ENCODE results near the gene PRKCH.
A peak's percentile ranks its signal among the peaks of the same experiment; 100 is the strongest.

The PRKCH gene

DNA sequence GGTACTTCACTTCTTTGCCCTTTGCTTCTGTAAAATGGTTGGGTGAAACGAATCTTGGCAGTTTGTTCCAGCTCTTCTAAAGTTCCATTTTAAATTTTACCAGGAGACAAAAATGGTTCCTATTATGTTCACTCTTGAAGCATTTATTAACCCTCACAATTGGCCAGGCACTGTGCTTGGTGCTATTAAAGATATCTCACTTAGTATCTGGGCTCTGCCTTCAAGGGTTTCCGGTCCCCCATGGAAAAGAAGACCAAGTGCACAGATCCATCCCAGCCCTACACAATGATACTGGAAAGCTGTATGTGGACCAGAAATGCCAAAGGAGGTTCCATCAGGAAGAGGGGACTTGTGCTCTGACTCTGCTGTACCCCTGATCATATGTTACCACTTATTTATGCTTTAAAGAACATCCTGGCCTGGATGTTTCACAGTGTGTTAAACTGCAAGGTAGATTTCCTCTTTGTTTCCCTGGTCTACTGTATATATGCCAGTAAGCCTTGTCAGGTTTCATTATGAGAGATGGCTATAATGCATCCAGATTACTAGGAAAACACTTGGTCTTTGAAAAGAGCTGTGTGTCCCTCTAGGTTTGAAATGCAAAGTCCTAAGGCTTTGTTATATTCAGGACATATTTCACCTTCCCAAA lies 154.8 kb downstream of the PRKCH start:
- DNase-seq (ENCODE audit: low read depth, low spot score) = no peak
- peak overlapping the region; percentile 24 for H3K4me3 ChIP-seq (ENCODE audit: low read length)

DNA sequence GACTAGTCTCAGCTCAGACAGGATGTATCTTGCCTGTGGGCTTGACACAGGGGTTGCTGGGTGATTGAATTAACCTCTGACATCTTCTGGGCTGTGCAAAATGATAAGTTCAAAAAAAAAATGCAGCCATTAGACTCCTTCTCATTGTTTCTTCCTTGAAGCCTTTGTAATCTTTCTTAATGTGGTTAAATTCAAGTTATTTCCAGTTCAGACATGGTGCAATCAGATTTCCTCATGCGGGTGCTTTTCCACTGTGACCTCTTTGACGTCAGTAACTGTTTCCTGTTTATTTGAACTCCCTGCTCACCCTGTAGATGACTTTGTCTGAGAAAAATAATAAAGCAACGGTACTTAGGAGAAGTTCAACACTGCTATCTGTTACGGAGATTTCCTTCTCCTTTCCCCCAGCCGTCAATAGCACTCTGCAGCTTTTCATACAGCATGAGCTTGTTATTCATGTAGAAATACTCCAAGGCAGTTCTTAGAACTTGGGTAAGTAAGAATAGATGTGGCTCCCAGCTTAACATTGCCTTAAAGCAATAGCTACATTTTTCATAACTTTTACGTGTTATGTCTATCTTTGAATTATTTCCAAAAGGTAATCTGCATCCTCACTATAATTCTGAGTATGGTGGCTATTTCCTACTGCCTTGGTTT lies 155.5 kb downstream of the PRKCH start:
- DNase-seq (ENCODE audit: low read depth, low spot score) = peak; percentile 95

DNA sequence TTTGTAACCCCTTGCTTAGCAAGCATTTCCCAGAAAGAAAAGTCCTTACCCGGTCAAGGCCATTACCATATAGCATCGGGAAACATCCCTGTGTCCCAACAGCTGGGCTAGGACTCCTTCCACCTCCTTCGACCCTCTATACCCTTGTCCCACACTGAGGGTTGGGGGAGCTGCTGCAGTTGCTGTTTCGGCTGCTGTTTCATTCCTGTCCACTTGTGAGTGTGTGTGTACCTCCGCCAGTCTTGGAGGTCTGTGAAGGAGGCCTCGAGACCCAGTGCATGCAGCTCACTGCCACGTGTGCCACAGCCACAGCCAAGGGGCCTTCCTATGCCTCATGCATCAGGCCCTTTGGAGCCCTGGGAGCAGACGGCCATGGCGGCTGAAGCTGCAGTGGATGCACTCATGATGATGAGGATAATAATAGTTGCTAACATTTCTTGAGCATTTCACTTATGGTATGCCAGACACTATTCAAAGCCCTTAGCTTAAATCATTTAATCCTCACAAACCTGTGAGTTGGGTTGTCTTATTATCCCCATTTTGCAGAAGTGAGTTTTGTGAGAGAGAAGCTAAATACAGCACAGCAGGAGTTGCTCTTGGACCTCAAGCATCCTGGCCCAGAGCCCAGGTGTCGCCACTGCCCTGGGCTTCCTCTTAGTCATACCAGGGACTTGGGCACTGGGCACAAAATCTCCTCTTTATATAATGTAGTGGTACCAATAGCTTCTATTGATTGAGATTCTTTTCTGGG lies 156.5 kb downstream of the PRKCH start:
- no peak for DNase-seq (ENCODE audit: low read depth, low spot score)
- no peak overlapping the region for H3K4me3 ChIP-seq (ENCODE audit: low read length)

More for the DNA sequence above, 155.5 kb downstream of the PRKCH start:
- peak overlapping the region; percentile 24 for H3K4me3 ChIP-seq (ENCODE audit: low read length)

DNA sequence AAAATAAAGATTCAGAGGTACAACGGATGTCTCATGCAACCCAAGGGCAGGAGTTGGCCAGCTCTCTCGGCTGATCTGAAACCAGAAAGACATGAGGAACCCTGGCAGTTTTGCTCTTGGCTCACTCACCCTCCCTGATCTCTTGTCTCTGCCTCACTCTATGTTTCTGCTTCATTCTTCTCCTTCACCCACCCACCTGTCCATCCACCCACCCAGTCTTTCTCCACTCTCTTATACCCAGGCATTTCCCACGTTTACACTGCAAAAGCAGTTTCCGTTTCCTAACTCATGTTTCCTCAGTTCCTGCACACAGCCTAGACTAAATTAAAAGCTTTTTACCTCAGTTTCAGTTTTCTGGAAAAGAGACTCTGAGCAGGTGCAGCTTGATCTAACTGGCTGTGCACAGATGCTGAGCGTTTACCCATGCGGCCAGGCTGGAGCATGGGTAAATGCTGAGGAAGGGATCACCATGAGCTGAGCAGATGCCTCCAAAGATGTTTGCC lies 157.6 kb downstream of the PRKCH start:
- peak overlapping the region; percentile 6 for H3K4me3 ChIP-seq (ENCODE audit: low read length)
- peak; percentile 65 for DNase-seq (ENCODE audit: low read depth, low spot score)

DNA sequence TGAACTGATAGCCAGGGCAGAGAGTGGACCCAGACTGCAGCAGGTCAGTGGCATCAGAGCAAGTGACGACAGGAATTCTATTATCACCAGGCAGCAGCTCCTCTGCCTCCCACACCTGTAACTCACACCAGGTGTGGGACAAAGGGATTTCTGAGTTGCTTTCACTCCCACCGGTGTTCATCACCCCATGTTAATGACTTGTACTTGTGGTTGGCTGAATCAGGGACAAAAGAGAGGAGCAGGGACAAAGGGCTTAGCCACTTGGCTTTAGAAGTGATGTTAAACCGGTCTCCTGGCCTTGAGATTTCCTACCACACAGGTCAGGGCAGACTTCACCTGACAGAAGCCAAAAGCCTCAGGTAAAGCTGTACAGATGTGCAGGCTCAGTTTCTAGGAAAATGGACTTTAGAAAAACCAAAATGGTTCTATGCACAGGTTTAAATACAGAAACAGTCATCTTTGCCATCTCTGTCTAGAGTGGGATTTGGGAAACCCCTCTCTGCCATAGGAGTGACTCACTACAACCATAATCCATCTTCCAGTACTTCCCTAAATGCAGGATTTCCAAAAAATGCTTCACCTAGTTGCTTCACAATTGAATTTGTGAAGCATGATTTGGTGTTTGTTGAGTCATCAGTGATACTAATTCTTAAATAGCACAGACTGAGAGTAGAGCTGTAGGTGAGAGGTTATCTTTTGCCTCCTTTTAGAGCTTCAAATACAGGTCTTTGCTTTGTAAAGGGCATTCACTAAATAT lies 158.5 kb downstream of the PRKCH start:
- no peak for DNase-seq (ENCODE audit: low read depth, low spot score)
- no peak overlapping the region for H3K4me3 ChIP-seq (ENCODE audit: low read length)

DNA sequence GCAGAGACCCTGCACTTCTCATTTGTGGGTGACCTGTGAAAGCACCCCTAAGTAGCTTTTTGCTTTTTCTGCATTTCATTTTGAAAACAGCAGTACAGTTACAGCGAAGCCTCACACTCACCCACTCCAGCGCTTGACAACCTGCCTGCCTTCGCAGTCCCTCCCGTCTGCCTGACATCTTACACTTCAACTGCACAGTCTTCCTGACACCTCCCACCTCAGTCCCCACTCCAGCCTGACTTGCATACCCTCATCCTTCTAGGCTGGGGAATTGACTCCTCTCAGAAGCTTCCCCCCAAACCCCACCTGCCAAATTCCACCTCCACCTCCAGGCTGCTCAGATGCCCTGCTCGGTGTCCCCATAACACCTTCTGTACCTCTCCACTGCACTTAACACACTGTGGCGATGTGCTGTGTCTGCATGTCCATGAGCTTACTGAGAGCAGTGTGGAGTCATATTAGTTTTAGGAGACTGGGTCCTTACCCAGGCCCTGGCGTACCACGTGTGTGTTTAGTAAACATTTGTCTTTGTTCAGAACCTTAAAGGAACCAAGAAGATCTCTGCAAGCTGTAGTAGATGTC lies 159.4 kb downstream of the PRKCH start:
- DNase-seq (ENCODE audit: low read depth, low spot score) = no peak
- H3K4me3 ChIP-seq (ENCODE audit: low read length) = no peak overlapping the region

DNA sequence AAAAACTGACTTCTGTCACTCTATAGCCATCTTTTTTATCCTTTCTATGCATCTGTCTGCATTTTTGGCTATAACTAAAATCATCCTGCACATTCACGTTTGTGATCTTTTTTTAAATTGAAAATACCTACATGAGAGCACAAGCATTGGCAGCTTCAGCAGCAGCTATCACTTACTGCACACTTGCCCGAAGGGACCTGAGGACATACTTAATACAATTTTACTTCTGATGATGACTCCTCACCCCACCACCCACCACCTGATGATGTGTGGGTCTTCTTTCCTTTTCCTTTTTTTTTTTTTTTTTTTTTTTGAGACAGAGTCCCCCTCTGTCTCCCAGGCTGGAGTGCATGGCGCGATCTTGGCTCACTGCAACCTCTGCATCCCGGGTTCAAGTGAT lies 160.3 kb downstream of the PRKCH start:
- H3K4me3 ChIP-seq (ENCODE audit: low read length) = no peak overlapping the region
- DNase-seq (ENCODE audit: low read depth, low spot score) = no peak

DNA sequence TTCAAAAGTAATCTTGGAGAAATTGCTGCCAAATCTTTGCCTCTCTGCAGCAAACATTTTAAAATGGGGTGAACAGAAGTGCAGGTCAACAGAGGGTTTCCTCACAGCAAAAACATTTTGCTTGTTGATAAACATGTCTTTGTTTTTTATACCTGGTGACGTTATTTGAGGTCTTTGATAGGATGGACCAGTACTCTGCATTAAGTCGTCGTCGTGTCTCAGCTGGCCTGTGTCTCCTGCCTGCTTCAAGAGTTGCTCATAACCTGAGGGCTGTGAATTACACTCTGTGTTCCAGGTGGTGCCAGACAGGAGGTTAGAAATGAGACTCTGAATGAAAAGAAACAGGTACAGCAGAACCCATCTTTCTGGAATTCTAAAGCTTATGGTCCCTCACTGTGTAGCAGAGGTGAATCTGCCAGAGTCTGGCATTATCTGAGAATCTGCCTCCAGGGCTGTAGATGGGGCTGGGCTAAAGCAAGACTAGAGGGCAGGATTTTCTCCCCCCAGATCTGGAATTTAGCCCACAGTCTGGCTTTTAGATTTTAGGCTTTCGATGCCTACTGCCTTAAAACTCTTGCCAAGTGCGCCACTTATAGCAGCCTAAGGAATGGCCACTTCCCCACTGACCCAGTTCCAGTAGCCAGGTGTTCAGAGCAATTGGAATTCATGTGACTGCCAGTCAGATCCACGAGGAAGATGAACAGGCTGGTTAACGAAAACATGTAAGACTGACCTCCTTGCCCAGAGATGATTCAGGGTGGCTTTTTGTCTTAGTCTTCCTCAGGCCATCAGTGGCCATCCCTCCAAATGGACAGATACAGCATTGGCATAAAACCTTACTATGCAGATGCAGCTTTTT lies 161.2 kb downstream of the PRKCH start:
- DNase-seq (ENCODE audit: low read depth, low spot score) = no peak

DNA sequence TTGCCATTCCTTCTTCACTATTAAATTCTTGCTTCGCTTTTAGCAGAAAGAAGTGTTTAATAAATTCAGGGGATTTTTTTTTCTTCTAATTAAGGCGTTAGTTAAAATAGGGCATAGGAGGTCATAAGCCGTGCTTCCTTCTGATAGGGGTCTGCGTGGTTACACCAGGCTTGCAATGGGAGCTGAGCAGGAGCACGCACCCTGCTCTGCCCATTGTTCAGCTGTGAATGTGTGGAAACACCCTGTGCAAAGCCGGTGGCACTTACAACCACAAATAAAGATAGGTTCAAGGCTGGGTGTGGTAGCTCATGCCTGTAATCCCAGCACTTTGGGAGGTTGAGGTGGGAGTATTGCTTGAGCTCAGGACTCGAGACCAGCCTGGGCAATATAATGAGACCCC lies 162.1 kb downstream of the PRKCH start:
- DNase-seq (ENCODE audit: low read depth, low spot score) = no peak
- no peak overlapping the region for H3K4me3 ChIP-seq (ENCODE audit: low read length)

More for the DNA sequence above, 161.2 kb downstream of the PRKCH start:
- H3K4me3 ChIP-seq (ENCODE audit: low read length) = no peak overlapping the region

DNA sequence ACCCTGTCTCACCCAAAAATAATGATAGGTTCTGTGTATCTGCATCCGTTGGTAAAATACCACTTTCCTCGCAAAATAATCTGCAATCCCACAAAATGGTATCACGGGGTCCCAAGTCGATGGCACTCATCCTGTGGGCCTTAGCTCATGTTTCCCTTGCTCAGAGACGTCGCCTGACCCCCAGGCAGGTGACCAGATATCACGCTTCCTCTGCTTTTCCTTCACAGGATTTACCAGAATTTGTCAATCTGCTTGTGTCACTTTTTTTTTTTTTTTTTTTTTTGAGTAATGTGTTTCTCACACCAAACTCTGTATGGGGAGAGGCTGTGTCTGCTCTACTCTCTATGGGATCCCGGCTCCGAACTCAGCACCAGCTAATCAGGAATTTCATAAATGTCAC lies 162.7 kb downstream of the PRKCH start:
- no peak overlapping the region for H3K4me3 ChIP-seq (ENCODE audit: low read length)
- no peak for DNase-seq (ENCODE audit: low read depth, low spot score)

DNA sequence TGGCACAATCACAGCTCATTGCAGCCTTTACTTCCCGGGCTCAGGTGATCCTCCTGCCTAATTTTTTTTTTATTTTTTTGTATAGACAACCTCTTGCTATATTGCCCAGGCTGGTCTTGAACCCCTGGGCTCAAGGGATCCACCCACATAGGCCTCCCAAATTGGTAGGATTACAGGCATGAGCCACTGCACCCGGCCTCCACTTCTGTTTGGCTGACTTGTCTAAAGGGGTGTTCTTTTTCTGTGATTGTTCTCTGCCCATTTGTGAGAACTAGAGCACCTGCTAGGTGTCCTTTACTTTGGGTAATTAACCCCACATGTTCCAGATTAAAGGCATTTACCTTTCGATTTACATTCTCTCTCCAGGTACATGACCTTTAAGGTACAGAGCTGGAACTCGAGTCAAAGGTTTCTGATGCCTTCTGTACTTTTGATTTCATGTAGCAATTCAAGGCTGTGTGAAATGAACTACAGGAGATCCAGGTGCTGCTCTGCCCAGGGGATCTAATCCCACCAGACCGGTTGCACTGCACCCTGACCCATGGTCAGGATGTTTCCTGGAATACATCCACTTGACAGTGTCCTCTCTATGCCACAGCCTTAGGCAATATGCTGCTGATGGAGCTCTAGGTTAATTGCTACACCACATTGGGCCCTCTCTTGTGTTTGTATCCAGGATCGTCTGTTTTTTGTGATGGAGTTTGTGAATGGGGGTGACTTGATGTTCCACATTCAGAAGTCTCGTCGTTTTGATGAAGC lies 163.6 kb downstream of the PRKCH start:
- no peak overlapping the region for H3K4me3 ChIP-seq (ENCODE audit: low read length)
- no peak for DNase-seq (ENCODE audit: low read depth, low spot score)

DNA sequence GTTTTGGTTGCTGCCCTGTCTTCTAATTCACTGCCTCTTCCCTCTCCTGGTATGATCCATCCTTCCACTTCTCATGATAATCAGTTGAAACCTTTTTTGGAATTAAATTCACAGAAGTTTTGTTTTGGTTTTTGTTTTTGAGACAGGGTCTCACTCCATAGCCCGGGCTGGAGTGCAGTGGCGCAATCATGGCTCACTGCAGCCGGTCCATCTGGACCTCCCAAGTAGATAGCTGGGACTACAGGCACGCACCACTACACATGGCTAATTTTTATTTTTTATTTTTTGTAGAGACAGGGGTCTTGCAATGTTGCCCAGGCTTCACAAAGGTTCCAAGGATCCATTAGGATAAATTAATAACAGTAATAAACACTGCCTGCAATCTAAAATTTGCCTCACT lies 164.3 kb downstream of the PRKCH start:
- DNase-seq (ENCODE audit: low read depth, low spot score) = no peak

DNA sequence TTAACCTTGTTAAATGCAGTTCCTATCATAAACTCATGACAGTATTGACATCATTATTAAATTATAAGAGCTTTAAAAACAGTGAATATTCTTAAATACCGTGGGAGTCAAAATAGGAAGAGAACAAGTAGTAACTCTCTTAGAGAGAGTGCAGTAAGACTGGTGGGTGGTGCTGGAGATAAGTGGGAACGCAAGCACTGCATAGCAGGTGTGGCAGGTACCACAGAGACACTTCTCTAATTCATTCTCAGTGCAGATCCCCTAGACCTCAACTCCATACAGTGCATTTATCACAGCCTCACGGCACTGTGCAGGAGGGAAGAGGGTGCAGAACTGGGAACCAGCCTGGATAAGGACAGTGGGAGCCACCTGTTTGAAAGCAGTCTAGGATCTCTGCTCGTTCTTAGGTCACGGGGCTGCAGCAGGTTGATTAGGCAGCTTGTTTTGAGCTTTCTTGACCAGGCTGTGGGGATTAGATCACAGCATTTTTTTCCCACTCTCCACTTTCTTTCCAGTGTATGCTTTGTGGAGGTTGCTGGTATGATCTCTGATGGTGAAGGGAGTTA lies 165.6 kb downstream of the PRKCH start:
- no peak for DNase-seq (ENCODE audit: low read depth, low spot score)
- H3K4me3 ChIP-seq (ENCODE audit: low read length) = no peak overlapping the region

More for the DNA sequence above, 164.3 kb downstream of the PRKCH start:
- H3K4me3 ChIP-seq (ENCODE audit: low read length) = no peak overlapping the region

DNA sequence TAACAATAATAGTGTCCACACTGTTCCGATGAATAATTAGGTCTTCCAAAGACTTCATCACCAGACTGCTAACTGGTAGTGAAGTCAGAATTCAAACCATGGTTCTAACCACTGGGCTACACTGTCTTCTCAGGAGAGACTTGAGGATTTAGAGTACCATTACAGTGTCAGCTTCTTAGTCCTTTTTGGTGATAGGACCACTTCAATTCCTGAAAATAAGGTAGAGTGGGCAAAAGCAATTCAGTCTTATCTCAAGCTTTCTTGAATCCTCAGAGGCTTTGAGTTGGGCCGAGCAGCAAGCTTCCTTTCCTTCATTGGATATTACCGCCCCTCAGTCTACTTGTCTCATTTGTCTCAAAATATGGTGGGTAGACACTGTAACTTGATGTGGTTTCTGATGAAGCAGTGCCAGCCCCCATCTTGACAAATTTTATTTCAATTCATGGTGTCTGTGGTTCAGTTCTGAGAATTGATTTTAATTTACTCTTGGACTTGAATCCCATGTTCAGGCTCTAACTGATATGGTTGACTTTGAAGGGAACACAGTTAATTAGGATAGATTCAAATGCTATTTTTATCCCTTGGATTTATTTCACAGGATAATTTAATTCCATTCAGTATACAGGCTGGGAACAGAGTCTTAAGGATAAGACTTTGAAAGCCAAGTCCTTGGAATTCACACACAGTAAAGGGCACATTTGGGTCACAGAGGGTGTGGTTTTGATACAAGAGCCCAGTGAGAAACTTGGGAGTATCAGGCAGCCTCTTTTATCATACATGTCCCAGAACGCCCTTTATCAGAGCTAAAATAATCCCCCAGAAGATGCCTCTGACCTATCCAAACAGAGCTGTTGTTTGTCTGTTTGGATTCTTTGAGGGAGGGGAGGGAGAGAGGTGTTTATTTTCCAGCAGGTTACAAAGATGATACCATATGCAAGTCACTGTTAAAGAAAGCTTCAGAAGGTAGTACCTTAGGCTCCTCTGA lies 167.3 kb downstream of the PRKCH start:
- H3K4me3 ChIP-seq (ENCODE audit: low read length) = no peak overlapping the region
- DNase-seq (ENCODE audit: low read depth, low spot score) = no peak

DNA sequence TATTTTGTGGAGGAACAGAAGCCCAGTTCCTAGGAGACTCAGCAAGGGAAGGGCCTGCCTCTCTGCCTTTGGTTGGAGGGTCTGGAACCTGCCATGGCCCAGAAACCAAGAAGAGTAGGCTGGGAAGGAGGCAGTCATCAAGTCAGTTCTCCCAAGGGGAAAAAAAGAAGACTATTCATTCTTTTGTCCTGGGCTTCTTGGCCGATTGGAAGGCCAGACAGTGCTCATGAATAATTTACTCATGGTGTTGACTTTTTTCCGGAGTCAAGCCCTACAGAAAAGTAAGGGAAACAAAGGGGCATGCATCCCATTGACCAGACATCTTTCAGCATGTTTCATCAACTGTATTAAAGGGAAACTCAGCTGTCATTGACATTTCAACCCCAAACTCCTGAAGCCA lies 168.1 kb downstream of the PRKCH start:
- no peak for DNase-seq (ENCODE audit: low read depth, low spot score)
- H3K4me3 ChIP-seq (ENCODE audit: low read length) = no peak overlapping the region

DNA sequence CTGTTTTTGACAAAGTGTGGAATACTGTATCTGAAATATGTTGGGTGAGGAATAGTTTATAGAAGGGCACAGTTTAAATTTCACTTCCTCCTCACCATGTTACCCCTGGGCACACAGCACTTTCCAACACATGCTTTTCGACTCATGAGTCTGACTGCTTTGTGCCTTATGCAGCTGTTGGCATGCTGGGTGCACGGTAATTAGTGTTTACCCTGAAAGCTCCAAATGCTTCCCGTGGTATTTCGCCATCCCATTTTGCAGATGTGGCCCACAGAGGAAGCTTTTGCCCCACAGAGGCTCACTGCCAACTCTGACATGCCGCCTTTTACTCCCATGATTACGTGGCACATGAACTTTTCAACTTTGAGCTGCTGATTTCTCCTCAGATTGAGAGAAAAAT lies 168.6 kb downstream of the PRKCH start:
- no peak overlapping the region for H3K4me3 ChIP-seq (ENCODE audit: low read length)
- no peak for DNase-seq (ENCODE audit: low read depth, low spot score)

Data from Jurkat, Clone E6-1 (cell line).